ENCODE results near the gene KRT10.

DNA sequence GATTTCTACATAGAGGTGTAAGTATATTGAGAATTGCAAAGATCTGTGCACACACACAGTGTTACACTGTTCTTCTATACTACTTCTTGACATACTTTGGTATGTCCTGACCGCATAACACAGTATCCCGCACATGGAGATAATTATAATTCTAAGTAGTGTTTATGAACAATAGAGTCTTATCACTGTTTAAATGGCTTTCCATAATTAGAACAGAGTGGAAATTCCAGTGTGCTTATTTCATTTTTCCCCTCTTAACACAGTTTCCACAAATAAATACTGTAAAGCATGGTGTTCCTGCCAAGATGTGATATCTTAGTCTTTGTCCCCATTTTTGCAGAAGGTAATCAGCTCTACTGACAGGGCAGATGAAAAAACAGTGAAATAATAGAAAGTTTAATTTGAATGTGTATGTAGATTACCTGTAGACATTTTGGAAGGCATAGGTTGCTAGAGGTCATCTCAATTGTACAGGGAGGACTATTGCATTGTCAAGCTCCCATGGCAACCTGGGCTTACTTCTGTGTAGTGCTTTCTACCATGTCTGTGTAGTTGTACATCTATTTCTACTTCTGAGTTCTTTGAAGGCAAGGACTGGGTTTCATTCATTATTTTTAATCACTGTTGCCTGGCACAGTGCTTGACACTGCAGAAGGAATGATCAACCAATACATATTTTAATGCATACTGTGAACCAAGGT is 12.5 kb downstream of the KRT10 start:
- TF ChIP-seq SMC3 (conservative IDR thresholded peaks at IDR 0.05; ENCODE audit: insufficient read depth, low read depth, low read length), result no peak
- no peak for TF ChIP-seq FOSL1 (tag; conservative IDR thresholded peaks at IDR 0.05)
- TF ChIP-seq EZH2 (IDR thresholded peaks at IDR 0.05; ENCODE audit: borderline replicate concordance, low read depth, low read length), result no peak
- TF ChIP-seq, protein P1, sequence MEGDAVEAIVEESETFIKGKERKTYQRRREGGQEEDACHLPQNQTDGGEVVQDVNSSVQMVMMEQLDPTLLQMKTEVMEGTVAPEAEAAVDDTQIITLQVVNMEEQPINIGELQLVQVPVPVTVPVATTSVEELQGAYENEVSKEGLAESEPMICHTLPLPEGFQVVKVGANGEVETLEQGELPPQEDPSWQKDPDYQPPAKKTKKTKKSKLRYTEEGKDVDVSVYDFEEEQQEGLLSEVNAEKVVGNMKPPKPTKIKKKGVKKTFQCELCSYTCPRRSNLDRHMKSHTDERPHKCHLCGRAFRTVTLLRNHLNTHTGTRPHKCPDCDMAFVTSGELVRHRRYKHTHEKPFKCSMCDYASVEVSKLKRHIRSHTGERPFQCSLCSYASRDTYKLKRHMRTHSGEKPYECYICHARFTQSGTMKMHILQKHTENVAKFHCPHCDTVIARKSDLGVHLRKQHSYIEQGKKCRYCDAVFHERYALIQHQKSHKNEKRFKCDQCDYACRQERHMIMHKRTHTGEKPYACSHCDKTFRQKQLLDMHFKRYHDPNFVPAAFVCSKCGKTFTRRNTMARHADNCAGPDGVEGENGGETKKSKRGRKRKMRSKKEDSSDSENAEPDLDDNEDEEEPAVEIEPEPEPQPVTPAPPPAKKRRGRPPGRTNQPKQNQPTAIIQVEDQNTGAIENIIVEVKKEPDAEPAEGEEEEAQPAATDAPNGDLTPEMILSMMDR (IDR thresholded peaks at IDR 0.05 in 2 of 3, conservative IDR thresholded peaks at IDR 0.05 in 1 of 3; ENCODE audit: insufficient read depth in 2 of 3, low read depth in 1 of 3, low read length in 3 of 3), result no peak
- TF ChIP-seq GTF2F1 (IDR thresholded peaks at IDR 0.05; ENCODE audit: low read depth, low read length), result no peak
- TF ChIP-seq, protein P2, sequence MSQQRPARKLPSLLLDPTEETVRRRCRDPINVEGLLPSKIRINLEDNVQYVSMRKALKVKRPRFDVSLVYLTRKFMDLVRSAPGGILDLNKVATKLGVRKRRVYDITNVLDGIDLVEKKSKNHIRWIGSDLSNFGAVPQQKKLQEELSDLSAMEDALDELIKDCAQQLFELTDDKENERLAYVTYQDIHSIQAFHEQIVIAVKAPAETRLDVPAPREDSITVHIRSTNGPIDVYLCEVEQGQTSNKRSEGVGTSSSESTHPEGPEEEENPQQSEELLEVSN (IDR thresholded peaks at IDR 0.05; ENCODE audit: borderline replicate concordance in 1 of 2, extremely low read depth in 1 of 2, insufficient read depth in 1 of 2, insufficient read length in 1 of 2, low read depth in 1 of 2, low read length in 1 of 2, poor library complexity in 1 of 2, severe bottlenecking in 1 of 2), result no peak
- no peak for TF ChIP-seq CBX5 (IDR thresholded peaks at IDR 0.05; ENCODE audit: borderline replicate concordance, low read depth)
- TF ChIP-seq, protein P3, sequence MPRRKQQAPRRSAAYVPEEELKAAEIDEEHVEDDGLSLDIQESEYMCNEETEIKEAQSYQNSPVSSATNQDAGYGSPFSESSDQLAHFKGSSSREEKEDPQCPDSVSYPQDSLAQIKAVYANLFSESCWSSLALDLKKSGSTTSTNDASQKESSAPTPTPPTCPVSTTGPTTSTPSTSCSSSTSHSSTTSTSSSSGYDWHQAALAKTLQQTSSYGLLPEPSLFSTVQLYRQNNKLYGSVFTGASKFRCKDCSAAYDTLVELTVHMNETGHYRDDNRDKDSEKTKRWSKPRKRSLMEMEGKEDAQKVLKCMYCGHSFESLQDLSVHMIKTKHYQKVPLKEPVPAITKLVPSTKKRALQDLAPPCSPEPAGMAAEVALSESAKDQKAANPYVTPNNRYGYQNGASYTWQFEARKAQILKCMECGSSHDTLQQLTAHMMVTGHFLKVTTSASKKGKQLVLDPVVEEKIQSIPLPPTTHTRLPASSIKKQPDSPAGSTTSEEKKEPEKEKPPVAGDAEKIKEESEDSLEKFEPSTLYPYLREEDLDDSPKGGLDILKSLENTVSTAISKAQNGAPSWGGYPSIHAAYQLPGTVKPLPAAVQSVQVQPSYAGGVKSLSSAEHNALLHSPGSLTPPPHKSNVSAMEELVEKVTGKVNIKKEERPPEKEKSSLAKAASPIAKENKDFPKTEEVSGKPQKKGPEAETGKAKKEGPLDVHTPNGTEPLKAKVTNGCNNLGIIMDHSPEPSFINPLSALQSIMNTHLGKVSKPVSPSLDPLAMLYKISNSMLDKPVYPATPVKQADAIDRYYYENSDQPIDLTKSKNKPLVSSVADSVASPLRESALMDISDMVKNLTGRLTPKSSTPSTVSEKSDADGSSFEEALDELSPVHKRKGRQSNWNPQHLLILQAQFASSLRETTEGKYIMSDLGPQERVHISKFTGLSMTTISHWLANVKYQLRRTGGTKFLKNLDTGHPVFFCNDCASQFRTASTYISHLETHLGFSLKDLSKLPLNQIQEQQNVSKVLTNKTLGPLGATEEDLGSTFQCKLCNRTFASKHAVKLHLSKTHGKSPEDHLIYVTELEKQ (CRISPR knock-in tag; IDR thresholded peaks at IDR 0.05), result no peak
- no peak for TF ChIP-seq ASH1L (IDR thresholded peaks at IDR 0.05; ENCODE audit: borderline replicate concordance, low read depth, partially characterized antibody)
- no peak for TF ChIP-seq ILK (tag; IDR thresholded peaks at IDR 0.05; ENCODE audit: borderline replicate concordance, low read depth)
- TF ChIP-seq KAT8 (IDR thresholded peaks at IDR 0.05; ENCODE audit: low read depth), result no peak
- TF ChIP-seq HDAC6 (IDR thresholded peaks at IDR 0.05; ENCODE audit: low read depth, low read length), result no peak
